Endometrium (tissue), 2 donors: Measurements from ENCODE around the gene ZBTB7C.

Experiments
- FAIRE-seq: peaks from 2 replicates; lab custom pipeline; 2012; peaks lifted over from hg19 to GRCh38; lab: Jason Lieb, UNC
- donor health status: control.
- donor health status: control.

Gene ZBTB7C

GRCh38 chr18:48053881-48054816 is 355.0 kb downstream of the ZBTB7C start:
- no peak for FAIRE-seq

- no peak for FAIRE-seq
Observed at GRCh38 chr18:48052842-48053241, 356.3 kb downstream of the ZBTB7C start.

- peak; percentile 39 for FAIRE-seq
Observed at GRCh38 chr18:48051945-48052840, 357.0 kb downstream of the ZBTB7C start.

GRCh38 chr18:48050176-48050575 is 359.0 kb downstream of the ZBTB7C start:
- no peak for FAIRE-seq

DNA sequence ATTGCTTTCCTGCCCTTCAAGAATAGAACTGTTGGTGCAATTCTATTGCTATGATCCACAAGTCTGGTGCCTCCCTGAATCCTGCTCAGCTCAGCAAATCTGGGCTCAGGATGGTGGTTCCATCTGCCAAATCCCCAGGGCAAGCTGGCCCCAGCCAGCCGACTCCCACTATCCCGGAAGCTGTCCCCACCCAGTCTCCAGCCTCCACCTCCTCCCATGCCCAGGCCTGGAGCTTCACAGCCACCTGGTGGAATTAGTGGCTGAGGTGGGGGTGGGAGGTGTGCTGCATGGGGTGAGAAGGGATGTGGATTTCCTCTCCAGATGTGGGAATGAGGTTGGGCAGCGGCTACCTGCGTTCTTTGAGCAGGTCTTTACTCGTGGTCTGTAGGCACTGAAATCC is 359.4 kb downstream of the ZBTB7C start:
- no peak for FAIRE-seq

DNA sequence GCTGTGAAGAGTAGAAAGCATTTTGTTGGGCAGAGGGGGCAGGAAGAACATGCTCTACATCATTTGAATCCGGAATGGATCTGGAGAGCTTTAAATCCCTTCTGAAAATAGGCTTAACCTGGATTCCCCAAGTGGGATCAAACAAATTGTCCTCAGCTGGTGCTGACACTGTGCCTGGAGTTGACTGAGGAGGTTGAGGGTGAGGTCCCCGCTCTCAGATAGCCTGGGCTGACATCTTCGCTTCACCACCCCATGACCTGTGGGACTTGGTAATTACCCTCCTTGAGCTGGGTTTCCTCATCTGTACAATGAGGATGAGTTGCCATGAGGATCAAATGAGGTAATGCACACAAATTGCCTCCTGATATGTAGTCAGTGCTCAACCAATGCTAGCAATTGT is 360.9 kb downstream of the ZBTB7C start:
- no peak for FAIRE-seq

- no peak for FAIRE-seq
Observed at GRCh38 chr18:48046843-48047242, 362.3 kb downstream of the ZBTB7C start.

DNA sequence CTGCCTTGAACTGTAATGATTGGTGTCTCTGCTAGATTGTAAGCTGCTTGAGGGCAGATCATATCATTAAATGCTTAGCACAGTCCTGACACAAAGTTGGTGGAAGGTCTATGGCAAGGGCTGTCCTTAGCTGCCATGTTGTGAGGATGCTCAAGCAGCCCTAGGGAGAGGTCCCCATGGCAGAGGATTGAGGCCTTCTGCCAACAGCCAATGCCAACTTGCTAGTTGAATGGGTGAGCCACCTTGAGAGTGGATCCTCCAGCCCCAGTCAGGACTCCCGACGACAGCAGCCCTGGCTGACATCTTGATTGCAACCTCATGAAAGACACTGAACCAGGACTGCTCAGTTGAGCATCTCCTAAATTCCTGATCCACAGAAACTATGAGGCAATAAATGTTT is 363.4 kb downstream of the ZBTB7C start:
- FAIRE-seq: no peak

- no peak for FAIRE-seq
Observed at GRCh38 chr18:48044944-48045343, 364.2 kb downstream of the ZBTB7C start.

GRCh38 chr18:48043166-48043565 is 366.0 kb downstream of the ZBTB7C start:
- FAIRE-seq: no peak

- FAIRE-seq: no peak
Observed at GRCh38 chr18:48042431-48042830, 366.8 kb downstream of the ZBTB7C start.

GRCh38 chr18:48040457-48041110 is 368.6 kb downstream of the ZBTB7C start:
- no peak for FAIRE-seq

GRCh38 chr18:48039769-48040215 is 369.4 kb downstream of the ZBTB7C start:
- no peak for FAIRE-seq

- no peak for FAIRE-seq
Observed at GRCh38 chr18:48038636-48039035, 370.5 kb downstream of the ZBTB7C start.

GRCh38 chr18:48037481-48038271 is 371.5 kb downstream of the ZBTB7C start:
- FAIRE-seq: no peak

DNA sequence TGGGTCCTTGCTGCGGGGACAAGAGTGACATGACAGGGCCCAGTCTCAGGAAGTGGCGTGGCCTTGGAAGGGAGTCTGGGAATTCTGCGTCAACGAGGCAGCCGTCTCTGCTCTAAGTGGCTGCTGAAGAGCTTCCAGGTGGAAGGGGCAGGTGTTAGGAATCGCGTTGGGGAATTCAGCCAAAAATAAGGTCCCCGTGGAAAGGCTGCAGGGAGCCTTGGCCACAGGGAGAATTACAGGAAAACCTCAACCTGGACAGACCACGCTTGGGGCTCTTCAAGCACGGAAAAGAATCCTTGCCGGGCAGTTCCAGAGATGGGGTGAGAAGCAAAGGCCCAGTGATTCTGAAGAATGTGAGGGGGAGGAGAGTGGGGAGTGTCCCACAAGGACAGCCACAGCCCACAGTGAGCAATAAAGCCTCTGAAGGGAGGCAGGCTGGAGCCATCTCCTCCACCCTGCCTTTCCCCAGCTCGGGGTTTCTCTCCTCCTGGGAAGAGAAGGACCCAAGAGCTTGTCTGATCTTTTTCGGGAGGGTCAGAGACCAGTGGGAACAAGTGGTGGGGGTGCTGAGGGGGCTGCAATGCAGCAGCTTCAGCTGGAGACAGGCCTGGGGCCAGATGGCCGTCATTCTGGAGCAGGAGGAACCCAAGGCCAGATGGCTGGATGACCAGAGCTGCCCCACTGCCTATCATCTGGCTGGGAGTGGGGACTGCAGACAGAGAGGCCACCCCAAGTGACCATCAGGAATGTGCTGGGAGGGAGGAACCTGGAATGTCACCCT is 372.4 kb downstream of the ZBTB7C start:
- no peak for FAIRE-seq

DNA sequence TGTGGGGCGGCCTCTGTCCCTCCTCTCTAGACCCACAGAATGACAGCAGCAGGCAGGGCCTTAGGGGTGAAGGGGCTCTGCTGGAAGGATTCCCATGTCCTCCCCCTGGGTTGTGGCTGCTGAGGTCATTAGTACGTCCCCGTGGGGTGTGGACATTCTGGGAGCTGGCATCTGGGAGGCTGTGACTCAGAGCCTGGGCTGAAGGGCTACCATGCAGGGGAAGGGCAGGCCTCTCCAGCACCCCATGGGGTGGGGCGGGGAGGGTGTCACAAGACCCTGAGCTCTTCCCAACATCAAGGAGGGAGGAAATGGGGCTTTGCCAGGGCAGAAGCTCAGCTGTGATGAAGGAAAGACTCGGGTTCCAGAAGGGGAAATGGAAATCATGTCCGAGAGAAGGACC is 373.0 kb downstream of the ZBTB7C start:
- no peak for FAIRE-seq

GRCh38 chr18:48035556-48035860 is 373.7 kb downstream of the ZBTB7C start:
- FAIRE-seq: no peak

- no peak for FAIRE-seq
Observed at GRCh38 chr18:48034651-48035555, 374.3 kb downstream of the ZBTB7C start.
